ENCODE results near the gene FITM2.

Gene FITM2

GRCh38 chr20:44309763-44310663 lies 989 bp downstream of the FITM2 start:
- H3K4me3 ChIP-seq (ENCODE audit: low read depth, low read length), result peak overlapping the region; percentile 92
- TF ChIP-seq POLR2A (IDR thresholded peaks at IDR 0.05; ENCODE audit: extremely low read depth, insufficient read length) (no peak), CTCF (IDR thresholded peaks at IDR 0.05; ENCODE audit: low read depth, low read length) (no peak), MYC (IDR thresholded peaks at IDR 0.05; ENCODE audit: low read depth, low read length) (no peak), MAX (IDR thresholded peaks at IDR 0.05; ENCODE audit: low read depth, low read length) (no peak)
- peak; percentile 30 for DNase-seq (ENCODE audit: low read depth)

- TF ChIP-seq MYC (IDR thresholded peaks at IDR 0.05; ENCODE audit: low read depth, low read length), result no peak
- TF ChIP-seq POLR2A (IDR thresholded peaks at IDR 0.05; ENCODE audit: extremely low read depth, insufficient read length), result no peak
- no peak for TF ChIP-seq CTCF (IDR thresholded peaks at IDR 0.05; ENCODE audit: low read depth, low read length)
- TF ChIP-seq MAX (IDR thresholded peaks at IDR 0.05; ENCODE audit: low read depth, low read length), result no peak
- no peak for DNase-seq (ENCODE audit: low read depth)
Observed at GRCh38 chr20:44306927-44307326, 4.1 kb downstream of the FITM2 start.

GRCh38 chr20:44304383-44304782 lies 6.6 kb downstream of the FITM2 start:
- H3K4me3 ChIP-seq (ENCODE audit: low read depth, low read length), result no peak overlapping the region
- TF ChIP-seq CTCF (IDR thresholded peaks at IDR 0.05; ENCODE audit: low read depth, low read length) (no peak), MYC (IDR thresholded peaks at IDR 0.05; ENCODE audit: low read depth, low read length) (no peak), POLR2A (IDR thresholded peaks at IDR 0.05; ENCODE audit: extremely low read depth, insufficient read length) (no peak), MAX (IDR thresholded peaks at IDR 0.05; ENCODE audit: low read depth, low read length) (no peak)
- DNase-seq (ENCODE audit: low read depth), result no peak

More at GRCh38 chr20:44306927-44307326, 4.1 kb downstream of the FITM2 start:
- H3K4me3 ChIP-seq (ENCODE audit: low read depth, low read length), result no peak overlapping the region

GRCh38 chr20:44302736-44303135 lies 8.3 kb downstream of the FITM2 start:
- H3K4me3 ChIP-seq (ENCODE audit: low read depth, low read length), result no peak overlapping the region
- DNase-seq (ENCODE audit: low read depth), result no peak
- TF ChIP-seq MAX (IDR thresholded peaks at IDR 0.05; ENCODE audit: low read depth, low read length) (no peak), POLR2A (IDR thresholded peaks at IDR 0.05; ENCODE audit: extremely low read depth, insufficient read length) (no peak), MYC (IDR thresholded peaks at IDR 0.05; ENCODE audit: low read depth, low read length) (no peak), CTCF (IDR thresholded peaks at IDR 0.05; ENCODE audit: low read depth, low read length) (no peak)

GRCh38 chr20:44302026-44302669 lies 8.9 kb downstream of the FITM2 start:
- no peak for DNase-seq (ENCODE audit: low read depth)
- TF ChIP-seq POLR2A (IDR thresholded peaks at IDR 0.05; ENCODE audit: extremely low read depth, insufficient read length) (no peak), MYC (IDR thresholded peaks at IDR 0.05; ENCODE audit: low read depth, low read length) (no peak), CTCF (IDR thresholded peaks at IDR 0.05; ENCODE audit: low read depth, low read length) (no peak), MAX (IDR thresholded peaks at IDR 0.05; ENCODE audit: low read depth, low read length) (no peak)
- H3K4me3 ChIP-seq (ENCODE audit: low read depth, low read length), result no peak overlapping the region

All from NB4 (cell line).